HCT116 (cell line): Measurements from ENCODE around the gene STAM2. TPM values are rescaled to one million over a fixed set of nuclear protein-coding genes. Genes with fewer than 3 reads are reported as not detected.

ENCODE experiments used
- ATAC-seq: fragments of 200-7000 bp; cut with Tn5 transposase; 2 replicates; pipeline ENCODE4 v1.9.1; 2020; ENCODE audit warnings: mild to moderate bottlenecking, moderate library complexity
- Bru-seq: library from RNA; stranded (reverse); fragments of 400-500 nt; gene quantifications from one replicate; lab custom pipeline; 2021; lab: Mats Ljungman, UMichigan
- BruChase-seq, 2 experiments: library from RNA; stranded (reverse); fragments of 400-500 nt; gene quantifications; one replicate each; lab custom pipeline; 2021; lab: Mats Ljungman, UMichigan
- BruUV-seq: library from RNA; stranded (reverse); fragments of 400-500 nt; replicated peaks from 2 replicates; lab custom pipeline; 2021; lab: Mats Ljungman, UMichigan
- CTCF ChIA-PET: fragments of 300-600 bp; sonication (Branson Sonifier 250); formaldehyde crosslinking; loops from one replicate; lab custom pipeline; 2021; ENCODE audit warnings: antibody characterized with exemption; lab: Charles Lee
- POLR2A ChIA-PET: fragments of 300-600, 350-600 bp; sonication (Branson Sonifier 250); formaldehyde crosslinking; loops from one replicate; lab custom pipeline; 2021; ENCODE audit warnings: antibody characterized with exemption; lab: Charles Lee
- RAD21 ChIA-PET, 2 experiments: fragments of 300-600 bp; sonication (Branson Sonifier 250); formaldehyde crosslinking; loops; one replicate each; lab custom pipeline; 2023; ENCODE audit warnings: low total read pairs in 2 of 2; ENCODE audit not compliant: uncharacterized antibody in 2 of 2, unreplicated experiment in 2 of 2, low non-redundant PET in 1 of 2; lab: Charles Lee
- DNase-seq: peaks from one replicate; pipeline ENCODE4 v3.0.0-alpha.2; 2010; ENCODE audit warnings: low read depth, low spot score
- H2AFZ ChIP-seq: fragments of 200-600 bp; shearing (Covaris generic), sonication (generic); 2 replicates; pipeline ENCODE4 v1.6.1; 2017; ENCODE audit warnings: low read depth, mixed run types, mixed read lengths, antibody characterized with exemption, low read length; ENCODE audit not compliant: poor library complexity, severe bottlenecking
- H3K27ac ChIP-seq: 2 replicates; pipeline ENCODE4 v1.5.1; 2012; ENCODE audit warnings: low read depth, low read length
- H3K27me3 ChIP-seq: fragments of 200-600 bp; sonication (generic); 2 replicates; pipeline ENCODE4 v1.6.1; 2016; ENCODE audit warnings: mixed run types, low read length, mixed read lengths; ENCODE audit not compliant: insufficient read depth
- H3K36me3 ChIP-seq, 2 experiments: fragments of 200-500 bp in 1 of 2; fragments of 200-600 bp in 1 of 2; sonication (Bioruptor generic) in 1 of 2; sonication (generic) in 1 of 2; 2 replicates each; pipeline versions ENCODE4 v1.5.1 to v1.6.1; 2014 to 2016; ENCODE audit warnings: low read length in 2 of 2, inconsistent platforms in 1 of 2, mixed read lengths in 1 of 2, mixed run types in 1 of 2; ENCODE audit not compliant: insufficient read depth in 2 of 2, control insufficient read depth in 1 of 2
- H3K4me1 ChIP-seq, 2 experiments: fragments of 200-600 bp in 1 of 2; sonication (generic) in 1 of 2; 2 replicates each; pipeline versions ENCODE4 v1.5.1 to v1.6.1; 2012 to 2017; ENCODE audit warnings: low read length in 2 of 2, inconsistent platforms in 1 of 2, mild to moderate bottlenecking in 1 of 2, mixed read lengths in 1 of 2, mixed run types in 1 of 2, moderate library complexity in 1 of 2; ENCODE audit not compliant: insufficient read depth in 2 of 2, control insufficient read depth in 1 of 2
- H3K4me2 ChIP-seq: fragments of 200-600 bp; sonication (generic); 2 replicates; pipeline ENCODE4 v1.6.1; 2017; ENCODE audit warnings: mixed run types, low read length, mixed read lengths
- H3K4me3 ChIP-seq, 2 experiments: fragments of 200-600 bp in 1 of 2; sonication (generic) in 1 of 2; replicated peaks in 1 of 2; 2 replicates each; pipeline ENCODE4 v1.5.1; 2011 to 2016; ENCODE audit warnings: low read length in 2 of 2, control low read depth in 1 of 2, low read depth in 1 of 2, mild to moderate bottlenecking in 1 of 2, mixed read lengths in 1 of 2, mixed run types in 1 of 2
- H3K79me2 ChIP-seq: fragments of 200-600 bp; sonication (generic); 2 replicates; pipeline ENCODE4 v1.6.1; 2017; ENCODE audit warnings: mild to moderate bottlenecking, mixed run types, low read length, moderate library complexity, mixed read lengths; ENCODE audit not compliant: insufficient read depth
- H3K9ac ChIP-seq: fragments of 200-600 bp; sonication (generic); 2 replicates; pipeline ENCODE4 v1.6.1; 2016; ENCODE audit warnings: low read length, mixed read lengths
- H3K9me2 ChIP-seq: fragments of 200-600 bp; sonication (generic), shearing (Covaris generic); 2 replicates; pipeline ENCODE4 v1.6.1; 2017; ENCODE audit warnings: mixed run types, mild to moderate bottlenecking, moderate library complexity; ENCODE audit not compliant: insufficient read depth
- H3K9me3 ChIP-seq, 2 experiments: fragments of 200-500 bp in 1 of 2; fragments of 200-600 bp in 1 of 2; sonication (Bioruptor generic) in 1 of 2; sonication (generic) in 1 of 2; 2 replicates each; pipeline ENCODE4 v1.6.1; 2014 to 2017; ENCODE audit warnings: low read length in 2 of 2, mixed read lengths in 2 of 2, inconsistent platforms in 1 of 2, low read depth in 1 of 2, mild to moderate bottlenecking in 1 of 2, mixed run types in 1 of 2, moderate library complexity in 1 of 2; ENCODE audit not compliant: control insufficient read depth in 1 of 2, insufficient read depth in 1 of 2
- H4K20me1 ChIP-seq: fragments of 200-600 bp; sonication (generic), shearing (Covaris generic); 2 replicates; pipeline ENCODE4 v1.6.1; 2017; ENCODE audit warnings: mixed run types, mild to moderate bottlenecking, moderate library complexity; ENCODE audit not compliant: insufficient read depth
- CBX3 ChIP-seq: IDR thresholded peaks from 2 replicates; pipeline ENCODE4 v1.6.1; 2012; ENCODE audit warnings: low read depth
- CEBPB ChIP-seq: IDR thresholded peaks from 2 replicates; pipeline ENCODE4 v1.6.1; 2012; ENCODE audit warnings: low read depth
- ELF1 ChIP-seq: IDR thresholded peaks from 2 replicates; pipeline ENCODE4 v1.6.1; 2012; ENCODE audit warnings: low read depth, borderline replicate concordance
- EZH2 ChIP-seq: fragments of 200-600 bp; sonication (generic); IDR thresholded peaks from 2 replicates; pipeline ENCODE4 v1.6.1; 2017; ENCODE audit warnings: antibody characterized with exemption, mixed run types
- EZH2phosphoT487 ChIP-seq: fragments of 200-600 bp; IDR thresholded peaks from 2 replicates; pipeline ENCODE4 v1.6.1; 2018; ENCODE audit warnings: antibody characterized with exemption, borderline replicate concordance
- FOSL1 ChIP-seq: IDR thresholded peaks from 2 replicates; pipeline ENCODE4 v1.6.1; 2012; ENCODE audit warnings: low read depth
- JUND ChIP-seq: IDR thresholded peaks from 2 replicates; pipeline ENCODE4 v1.6.1; 2012
- MAX ChIP-seq: IDR thresholded peaks from 2 replicates; pipeline ENCODE4 v1.6.1; 2012
- POLR2A ChIP-seq: IDR thresholded peaks from 2 replicates; pipeline ENCODE4 v1.7.0; 2011; ENCODE audit warnings: borderline replicate concordance; ENCODE audit not compliant: insufficient read depth, insufficient read length; ENCODE audit errors: extremely low read depth
- POLR2AphosphoS5 ChIP-seq: IDR thresholded peaks from 2 replicates; pipeline ENCODE4 v1.6.1; 2011; ENCODE audit warnings: mild to moderate bottlenecking, low read depth, low read length, moderate library complexity
- RAD21 ChIP-seq: IDR thresholded peaks from 2 replicates; pipeline ENCODE4 v1.6.1; 2012; ENCODE audit warnings: low read depth, mild to moderate bottlenecking
- REST ChIP-seq: IDR thresholded peaks from 2 replicates; pipeline ENCODE4 v1.6.1; 2012; ENCODE audit warnings: low read depth
- SIN3A ChIP-seq: IDR thresholded peaks from 2 replicates; pipeline ENCODE4 v1.6.1; 2012; ENCODE audit warnings: low read depth
- SP1 ChIP-seq: IDR thresholded peaks from 2 replicates; pipeline ENCODE4 v1.6.1; 2012; ENCODE audit warnings: low read depth
- SRF ChIP-seq: IDR thresholded peaks from 2 replicates; pipeline ENCODE4 v1.6.1; 2012; ENCODE audit warnings: low read depth
- TCF7L2 ChIP-seq: IDR thresholded peaks from 2 replicates; pipeline ENCODE4 v1.7.0; 2011; ENCODE audit warnings: borderline replicate concordance, inconsistent platforms; ENCODE audit not compliant: insufficient read depth, insufficient read length; ENCODE audit errors: extremely low read depth
- YY1 ChIP-seq: IDR thresholded peaks from 2 replicates; pipeline ENCODE4 v1.6.1; 2011; ENCODE audit warnings: low read length, low read depth, moderate library complexity, mild to moderate bottlenecking; ENCODE audit not compliant: insufficient replicate concordance; ENCODE audit errors: extremely low read depth
- ZBTB33 ChIP-seq: IDR thresholded peaks from 2 replicates; pipeline ENCODE4 v1.6.1; 2011; ENCODE audit warnings: mild to moderate bottlenecking, low read length, moderate library complexity; ENCODE audit not compliant: insufficient replicate concordance; ENCODE audit errors: extremely low read depth
- ZFX ChIP-seq: fragments of 450-650 bp; IDR thresholded peaks from 2 replicates; pipeline ENCODE4 v1.6.1; 2017
- ZNF274 ChIP-seq: fragments of 200-500 bp; sonication (Bioruptor generic); IDR thresholded peaks from 2 replicates; pipeline ENCODE4 v1.6.1; 2014; ENCODE audit warnings: mild to moderate bottlenecking, low read depth, low read length, inconsistent platforms
- intact Hi-C: fragments of 100-400 bp; cut with micrococcal nuclease; formaldehyde crosslinking; loops from 2 replicates; pipeline ENCODE4 v1.10.0; 2022
- long read RNA-seq: library from polyadenylated mRNA; unstranded; transcript quantifications from one replicate; pipeline ENCODE4 v2.0.0, GENCODE V29; 2021; ENCODE audit not compliant: unreplicated experiment
- polyA plus RNA-seq: library from polyadenylated mRNA; unstranded; fragments of >200 nt; gene quantifications from 2 replicates; pipeline ENCODE4 v1.2.1, GENCODE V29; 2012; ENCODE audit warnings: missing spikeins
- total RNA-seq: library from RNA; stranded (reverse); gene quantifications from one replicate; pipeline ENCODE4 v1.2.1, GENCODE V29; 2021; ENCODE audit not compliant: unreplicated experiment

The STAM2 gene
- total RNA-seq (19.2 TPM), Bru-seq, nascent RNA (percentile 70 among the genes with signal in this experiment), BruChase-seq, experiment 1, labeled RNA remaining after a 6-hour chase (percentile 82 among the genes with signal in this experiment), BruChase-seq, experiment 2, labeled RNA remaining after a 2-hour chase (percentile 75 among the genes with signal in this experiment)
- 6.5 and 7.0 TPM in 2 replicates for polyA plus RNA-seq
- long read RNA-seq, full-length matches to known transcripts, result 18 of 21 reads
- long read RNA-seq, partial matches to known transcripts, result 0 of 21 reads
- long read RNA-seq, other reads (novel, unspliced or antisense), result 3 of 21 reads

DNA sequence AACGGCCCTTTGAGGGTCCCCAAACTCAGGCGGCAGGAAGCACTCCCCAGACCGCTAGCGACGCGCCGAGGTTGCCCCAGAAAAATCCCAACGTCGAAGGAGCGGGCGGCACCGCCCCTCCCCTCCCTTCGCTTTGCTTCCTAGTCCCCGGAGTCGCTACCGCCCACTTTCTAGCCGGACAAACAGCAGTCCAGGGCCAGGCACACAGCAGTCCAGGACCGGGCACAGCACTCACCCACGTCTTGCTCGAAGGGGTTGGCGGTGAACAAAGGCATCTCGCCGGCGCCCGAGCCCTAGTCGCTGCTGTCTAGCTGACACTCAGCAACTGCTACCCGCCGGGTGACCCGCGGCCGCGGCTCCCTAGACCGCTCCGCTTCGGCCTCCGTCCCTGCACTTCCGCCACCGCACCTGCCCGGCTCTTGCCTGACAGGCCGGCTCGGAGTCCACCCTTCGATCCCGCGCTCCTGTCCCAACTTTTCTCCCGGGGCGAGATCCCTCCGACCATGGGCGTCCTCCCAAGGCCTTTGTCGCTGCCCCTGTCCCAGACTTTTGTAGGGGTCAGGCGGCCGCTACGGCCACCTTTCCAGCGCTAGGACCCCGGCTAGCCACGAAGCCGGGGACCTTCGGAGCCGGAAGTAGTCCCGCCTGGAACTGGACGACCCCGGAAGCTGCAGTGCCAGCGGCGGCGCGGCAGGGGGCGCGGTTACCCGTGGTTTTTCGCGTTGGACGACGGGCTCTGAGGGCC, at the start of gene STAM2:
Gene STAM2, minus strand, starts transcription at position 396 of the 745 bp plus-strand sequence. Its CDS starts 121 bp downstream, at position 275.
- Histone ChIP-seq H3K9ac (peak within 1 kb of the TSS; percentile 78), H3K79me2 (peaks cover 33% of the 10 kb centered on the region), H3K27me3 (no peaks in the 10 kb centered on the region), H3K36me3 (no peaks in the 10 kb centered on the region), H3K4me1 (peaks cover 0 to 16% of the 10 kb centered on the region in 2 experiments; a peak in 3 of 4 replicates), H3K9me3 (no peaks in the 10 kb centered on the region), H3K4me3 (peak within 1 kb of the TSS; percentile 91 to 93), H3K9me2 (no peaks in the 10 kb centered on the region), H3K27ac (peak within 1 kb of the TSS; percentile 72), H3K4me2 (peak within 1 kb of the TSS; percentile 83), H2AFZ (peak within 1 kb of the TSS; percentile 89), H4K20me1 (no peaks in the 10 kb centered on the region)
- peak; percentile 79 for DNase-seq
- intact Hi-C loops, result loop anchor here (1.0 to 2.0 kb wide), 4 partner anchors 139 to 565 kb away; partner anchors contain the start of gene PRPF40A
- peak; percentile 87 for ATAC-seq
- BruUV-seq, result TSS peak; percentile 81
- ChIA-PET POLR2A (no interaction called here), CTCF (interaction anchor here (0.7 to 2.1 kb wide), 9 partner anchors 8 to 565 kb away, joined by 3 to 13 read pairs (median 3); no protein-coding TSS in a partner anchor), RAD21 (interaction anchor here (0.6 to 1.3 kb wide), 4 partner anchors 12 to 460 kb away, joined by 3 to 5 read pairs (median 3); no protein-coding TSS in a partner anchor)
- TF ChIP-seq REST (no peak), ZNF274 (no peak), RAD21 (peak; percentile 96), YY1 (peak; percentile 49), TCF7L2 (peak; percentile 42), EZH2phosphoT487 (no peak), EZH2 (no peak), CBX3 (peak; percentile 63), JUND (no peak), FOSL1 (no peak), ELF1 (peak; percentile 94), SP1 (peak; percentile 66; the same call in 1 of the 2 replicates), SIN3A (peak; percentile 65; the same call in 1 of the 2 replicates), ZFX (peak; percentile 50; the same call in 1 of the 2 replicates), CEBPB (no peak), POLR2A (peak; percentile 38), POLR2AphosphoS5 (peak; percentile 80), MAX (0 out of 2 replicates have a peak, but pooled peaks have one; percentile 30), ZBTB33 (peak; percentile 61), SRF (no peak)
